HuH-7.5 (cell line): Measurements from ENCODE around the gene MACC1.

ENCODE experiments used
- DNase-seq: peaks from one replicate; pipeline ENCODE4 v3.0.0; 2011; ENCODE audit warnings: low spot score

The MACC1 gene

GRCh38 chr7:20217193-20217948 lies at the start of gene MACC1:
Gene MACC1, minus strand, starts transcription at chr7:20217384. Its CDS starts 55,522 bp downstream, at chr7:20161862.
- no peak for DNase-seq

- no peak for DNase-seq
These were observed 47.4 kb upstream of the MACC1 start for GRCh38 chr7:20264623-20265022.

GRCh38 chr7:20260223-20260622 lies 43.0 kb upstream of the MACC1 start:
- no peak for DNase-seq

GRCh38 chr7:20257212-20257611 lies 40.0 kb upstream of the MACC1 start:
- no peak for DNase-seq

- DNase-seq = no peak
These were observed 32.7 kb upstream of the MACC1 start for GRCh38 chr7:20249920-20250319.

GRCh38 chr7:20249376-20249775 lies 32.2 kb upstream of the MACC1 start:
- no peak for DNase-seq

- DNase-seq = no peak
These were observed 29.1 kb upstream of the MACC1 start for GRCh38 chr7:20246236-20246635.

- no peak for DNase-seq
These were observed 27.3 kb upstream of the MACC1 start for GRCh38 chr7:20244334-20245120.

GRCh38 chr7:20241911-20242261 lies 24.7 kb upstream of the MACC1 start:
- no peak for DNase-seq

- DNase-seq = no peak
These were observed 24.2 kb upstream of the MACC1 start for GRCh38 chr7:20241194-20241910.

GRCh38 chr7:20240080-20240926 lies 23.1 kb upstream of the MACC1 start:
- no peak for DNase-seq

- DNase-seq = no peak
These were observed 21.7 kb upstream of the MACC1 start for GRCh38 chr7:20238754-20239324.

GRCh38 chr7:20238194-20238753 lies 21.1 kb upstream of the MACC1 start:
- DNase-seq = no peak

GRCh38 chr7:20237464-20238193 lies 20.4 kb upstream of the MACC1 start:
- no peak for DNase-seq

GRCh38 chr7:20236790-20237189 lies 19.6 kb upstream of the MACC1 start:
- no peak for DNase-seq

- DNase-seq = no peak
These were observed 18.9 kb upstream of the MACC1 start for GRCh38 chr7:20236043-20236442.

- DNase-seq = no peak
These were observed 18.1 kb upstream of the MACC1 start for GRCh38 chr7:20235288-20235687.

GRCh38 chr7:20233362-20233761 lies 16.2 kb upstream of the MACC1 start:
- no peak for DNase-seq

GRCh38 chr7:20232848-20233247 lies 15.7 kb upstream of the MACC1 start:
- DNase-seq = no peak

- no peak for DNase-seq
These were observed 12.7 kb upstream of the MACC1 start for GRCh38 chr7:20229646-20230500.
